Measurements from ENCODE around the gene RECQL5.

The RECQL5 gene

DNA sequence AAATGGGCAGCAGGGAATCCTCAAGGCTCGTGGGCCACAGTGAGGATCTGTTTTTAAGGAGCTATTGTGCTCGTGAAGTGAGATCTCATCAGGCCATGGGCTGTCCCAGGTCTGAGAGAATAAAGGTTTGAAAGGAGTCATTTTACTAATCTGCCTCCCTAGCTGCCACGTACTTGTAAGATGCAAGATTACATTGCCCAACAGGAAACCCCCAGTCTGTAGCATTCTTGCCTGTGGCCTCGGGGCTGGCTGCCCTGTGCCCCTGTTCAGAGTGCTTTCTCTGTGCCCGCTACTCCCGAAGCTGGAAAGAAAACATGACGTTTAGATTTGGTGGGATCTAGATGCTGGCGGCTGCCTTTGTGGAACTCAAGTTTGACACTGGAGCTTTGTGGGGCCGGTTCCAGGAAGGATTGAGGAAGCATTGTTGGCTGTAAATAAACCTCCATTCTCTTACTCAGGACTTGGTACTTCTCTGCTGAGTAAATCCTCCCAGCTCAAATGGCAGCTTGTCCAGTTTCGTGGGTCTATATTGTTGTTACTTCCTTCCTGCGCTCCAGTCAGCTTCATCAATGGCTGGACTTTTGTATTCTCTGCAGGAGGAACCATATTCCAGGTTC lies 21.4 kb upstream of the RECQL5 start:
- no peak for DNase-seq (ENCODE audit: low spot score)

DNA sequence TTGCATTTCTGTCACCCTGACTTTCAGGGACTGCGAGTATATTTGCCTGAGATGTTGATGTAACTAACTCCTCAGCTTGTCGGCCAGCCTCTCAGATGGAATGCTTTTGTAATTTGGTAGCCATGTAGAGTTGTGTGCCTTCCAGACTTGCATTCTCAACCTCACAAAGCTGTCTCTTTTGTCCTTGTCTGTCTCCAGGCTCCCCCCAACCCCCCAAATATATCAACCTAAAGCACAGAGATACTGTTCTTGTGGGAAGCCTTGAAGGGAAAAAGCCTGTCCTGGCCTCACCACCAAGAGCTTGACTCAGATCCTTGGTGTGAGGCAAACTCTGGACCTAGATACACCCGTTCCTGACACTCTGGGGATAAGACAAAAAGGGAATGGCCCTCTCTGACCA lies 18.5 kb upstream of the RECQL5 start:
- no peak for DNase-seq (ENCODE audit: low spot score)

- no peak for DNase-seq (ENCODE audit: low spot score)
Measured at GRCh38 chr17:75684924-75685323, 18.0 kb upstream of the RECQL5 start.

DNA sequence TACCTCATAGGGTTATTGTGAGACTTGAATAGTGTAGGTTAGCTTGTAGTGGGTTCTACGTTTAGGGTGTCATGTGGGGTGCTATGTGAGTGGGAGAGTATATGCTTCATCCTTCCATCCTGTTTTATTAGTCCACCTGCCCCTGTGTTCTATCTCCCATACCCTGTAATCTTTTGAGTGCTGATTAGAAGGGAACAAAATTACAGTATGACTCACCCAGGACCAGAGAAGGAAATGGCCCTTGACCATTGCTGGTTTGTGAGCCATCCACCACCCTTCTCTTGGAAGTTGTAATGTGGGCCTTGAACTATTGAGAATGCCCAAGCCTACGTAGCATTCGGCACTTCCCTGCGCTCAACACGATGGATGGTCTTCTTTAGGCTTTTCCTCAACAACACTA lies 17.3 kb upstream of the RECQL5 start:
- no peak for DNase-seq (ENCODE audit: low spot score)

- DNase-seq (ENCODE audit: low spot score), result no peak
Measured at GRCh38 chr17:75683583-75683982, 16.6 kb upstream of the RECQL5 start.

DNA sequence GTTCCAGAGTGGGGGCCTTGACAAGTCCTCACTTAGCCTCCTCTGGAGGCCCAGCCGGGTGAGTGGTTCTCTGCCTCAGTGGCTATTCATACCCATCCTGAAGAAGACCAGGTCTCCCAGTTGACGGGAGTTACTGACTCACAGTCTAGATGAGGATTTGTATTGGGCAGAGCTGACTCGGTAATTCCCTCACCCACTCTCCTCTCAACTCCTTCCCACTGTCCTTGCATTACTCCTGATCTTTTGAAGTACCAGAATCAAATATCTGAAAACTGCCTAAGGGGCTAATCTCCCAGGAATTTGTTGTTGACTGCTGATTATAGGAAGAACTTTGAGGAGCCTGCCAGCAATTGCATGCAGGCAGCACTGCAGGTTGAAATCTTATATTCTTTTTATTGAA lies 14.3 kb upstream of the RECQL5 start:
- DNase-seq (ENCODE audit: low spot score), result no peak

DNA sequence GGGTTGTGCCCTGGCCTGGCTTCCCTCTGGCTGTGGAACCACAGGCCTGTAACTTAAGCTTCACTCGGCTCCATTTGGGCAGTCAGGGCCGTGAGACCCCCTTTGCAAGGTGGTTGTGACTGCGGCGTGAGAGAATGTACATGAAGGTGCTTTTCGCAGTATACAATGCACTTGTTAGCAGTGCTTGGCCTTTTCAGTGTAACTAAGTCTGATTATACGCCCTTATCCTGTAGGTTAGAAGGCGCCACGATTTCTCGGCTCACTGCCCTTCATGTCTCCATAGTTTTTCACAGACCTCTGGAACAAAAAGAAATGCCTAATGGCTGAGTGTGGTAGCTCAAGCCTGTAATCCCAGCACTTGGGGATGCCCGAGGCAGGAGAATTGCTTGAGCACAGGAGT lies 13.5 kb upstream of the RECQL5 start:
- DNase-seq (ENCODE audit: low spot score), result no peak

- DNase-seq (ENCODE audit: low spot score), result no peak
Measured at GRCh38 chr17:75679706-75680211, 12.8 kb upstream of the RECQL5 start.

DNA sequence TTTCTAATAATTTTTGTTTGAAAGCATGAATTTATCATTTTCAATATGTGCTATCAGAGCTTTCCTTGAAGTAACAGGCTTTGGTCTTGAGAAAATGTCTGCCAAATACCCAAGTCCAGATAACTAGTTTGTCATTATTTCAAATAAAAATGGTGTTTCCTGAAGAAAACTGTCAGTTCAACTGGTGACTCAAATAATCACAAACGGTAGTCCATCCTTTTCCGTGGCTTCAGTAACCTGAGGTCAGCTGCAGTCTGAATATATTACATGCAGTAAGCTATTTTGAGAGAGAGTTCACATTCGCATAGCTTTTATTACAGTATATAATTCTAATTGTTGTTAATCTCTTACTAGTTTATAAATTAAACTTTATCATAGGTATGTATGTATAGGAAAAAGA lies 9.5 kb upstream of the RECQL5 start:
- DNase-seq (ENCODE audit: low spot score), result no peak

DNA sequence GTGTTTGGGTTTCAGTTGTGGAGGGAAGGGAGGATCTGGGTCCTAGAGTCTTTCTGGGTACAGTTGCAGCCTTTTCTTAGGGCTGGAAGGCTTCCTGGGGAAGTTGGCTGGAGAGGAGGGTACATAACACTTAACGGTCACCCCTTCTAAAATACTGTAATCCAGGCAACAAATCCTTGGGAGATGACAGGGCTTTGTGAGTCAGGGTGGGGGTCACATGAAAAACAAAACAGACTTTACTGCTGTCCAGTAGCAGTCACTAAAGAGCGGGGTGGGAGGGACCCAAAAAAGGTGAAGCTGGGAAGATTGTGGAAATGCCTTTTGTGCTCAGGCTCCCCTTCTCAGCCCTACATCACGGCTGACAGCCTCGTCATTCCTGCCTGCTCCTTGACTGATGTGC lies 6.5 kb upstream of the RECQL5 start:
- DNase-seq (ENCODE audit: low spot score), result no peak

GRCh38 chr17:75672011-75672410 lies 5.1 kb upstream of the RECQL5 start:
- no peak for DNase-seq (ENCODE audit: low spot score)

GRCh38 chr17:75670868-75671267 lies 3.9 kb upstream of the RECQL5 start:
- DNase-seq (ENCODE audit: low spot score), result no peak

DNA sequence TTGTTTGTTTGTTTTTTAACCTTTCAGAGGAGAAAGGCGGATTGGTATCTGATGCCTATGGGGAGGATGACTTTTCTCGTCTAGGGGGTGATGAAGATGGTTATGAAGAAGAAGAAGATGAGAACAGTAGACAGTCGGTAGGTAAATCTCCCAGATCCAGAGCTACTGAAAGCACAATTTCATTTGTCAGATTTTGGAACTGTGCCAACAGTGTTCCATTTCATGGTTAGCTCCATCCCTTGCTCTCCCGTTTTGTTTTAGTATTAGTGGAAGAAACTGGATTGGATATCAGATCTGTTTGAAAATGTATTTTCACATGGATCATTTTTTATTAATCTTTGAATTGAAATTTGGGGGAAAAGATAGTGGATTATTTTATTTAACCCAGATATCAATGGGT lies 1.5 kb upstream of the RECQL5 start:
- DNase-seq (ENCODE audit: low spot score), result no peak

- no peak for DNase-seq (ENCODE audit: low spot score)
Measured at GRCh38 chr17:75667825-75668224, 871 bp upstream of the RECQL5 start.

GRCh38 chr17:75665981-75666380 lies 973 bp downstream of the RECQL5 start:
- no peak for DNase-seq (ENCODE audit: low spot score)

DNA sequence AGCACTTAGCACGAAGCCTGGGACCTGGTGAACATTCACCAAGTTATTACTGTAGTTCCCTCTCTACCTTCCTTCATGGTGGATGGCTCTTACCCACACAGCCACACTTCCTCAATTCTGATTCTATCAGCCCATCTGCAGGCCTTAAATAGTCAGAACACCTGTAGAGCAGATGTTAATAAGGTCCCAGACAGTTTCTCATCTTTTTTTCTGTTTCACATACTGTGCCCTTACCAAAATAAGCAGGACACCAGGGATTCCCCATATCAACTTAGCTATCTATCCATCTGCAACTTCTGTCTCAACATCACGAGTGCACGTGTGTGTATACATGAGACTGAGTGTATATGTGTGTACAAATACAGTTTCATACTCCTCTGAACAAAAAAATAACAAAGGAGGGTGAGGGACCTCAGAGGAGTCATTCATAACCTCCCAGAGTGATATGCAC lies 2.8 kb downstream of the RECQL5 start:
- no peak for DNase-seq (ENCODE audit: low spot score)

DNA sequence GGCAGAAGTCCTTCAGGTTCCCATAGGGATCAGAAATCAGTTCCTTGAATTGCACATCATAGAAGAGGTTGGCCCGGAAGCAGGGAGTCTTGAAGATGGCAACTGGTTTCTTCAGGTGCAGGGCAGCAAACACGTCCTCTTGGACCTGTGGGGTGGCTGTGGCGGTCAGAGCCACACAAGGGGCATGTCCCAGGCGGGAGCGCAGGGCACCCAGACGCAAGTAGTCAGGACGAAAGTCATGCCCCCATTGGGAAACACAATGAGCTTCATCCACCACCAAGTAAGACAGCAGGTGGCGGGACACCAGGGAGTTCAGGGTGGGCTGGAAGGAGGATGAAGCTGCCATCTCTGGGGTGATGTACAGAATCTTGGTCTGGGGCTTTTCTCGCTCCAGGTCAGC lies 4.4 kb downstream of the RECQL5 start:
- no peak for DNase-seq (ENCODE audit: low spot score)

GRCh38 chr17:75661531-75661930 lies 5.4 kb downstream of the RECQL5 start:
- DNase-seq (ENCODE audit: low spot score), result no peak

DNA sequence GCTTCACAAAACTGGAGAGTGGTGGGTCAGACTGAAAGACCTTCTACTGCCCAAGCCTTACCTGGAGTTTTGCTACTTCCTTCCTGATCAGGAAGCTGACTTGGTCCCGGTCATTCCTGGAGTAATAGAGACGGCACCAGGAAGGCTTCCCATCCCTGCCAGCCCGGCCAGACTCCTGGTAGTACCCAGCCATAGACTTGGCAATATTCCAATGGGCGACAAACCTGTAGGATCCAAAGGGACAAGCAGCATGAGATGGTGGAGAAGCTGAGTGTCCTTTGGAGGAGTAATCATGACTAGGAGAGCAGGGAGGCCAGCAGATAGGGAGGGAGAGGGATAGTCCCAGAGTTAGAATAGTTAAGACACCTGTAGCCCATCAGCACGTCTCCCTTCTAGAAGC lies 8.7 kb downstream of the RECQL5 start:
- DNase-seq (ENCODE audit: low spot score), result no peak

DNA sequence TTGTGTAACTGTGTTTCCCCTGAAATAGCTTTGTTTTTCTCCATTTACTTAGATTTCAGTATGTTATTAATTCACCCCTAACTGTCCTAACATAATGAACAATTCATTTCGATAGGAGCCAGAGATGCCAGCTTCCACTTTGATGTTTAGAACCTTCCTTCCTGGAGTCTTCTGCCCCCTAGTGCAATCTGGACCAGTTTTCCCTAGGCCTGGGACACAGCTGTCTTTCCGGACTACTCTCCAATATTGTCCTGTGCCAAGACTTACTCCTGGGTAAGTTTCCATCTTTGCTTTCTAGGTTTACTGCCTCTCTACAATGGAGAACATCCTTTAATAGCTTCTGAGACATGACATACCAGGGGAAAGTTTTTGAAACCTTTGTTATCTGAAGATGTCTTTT lies 12.8 kb downstream of the RECQL5 start:
- DNase-seq (ENCODE audit: low spot score), result no peak

DNA sequence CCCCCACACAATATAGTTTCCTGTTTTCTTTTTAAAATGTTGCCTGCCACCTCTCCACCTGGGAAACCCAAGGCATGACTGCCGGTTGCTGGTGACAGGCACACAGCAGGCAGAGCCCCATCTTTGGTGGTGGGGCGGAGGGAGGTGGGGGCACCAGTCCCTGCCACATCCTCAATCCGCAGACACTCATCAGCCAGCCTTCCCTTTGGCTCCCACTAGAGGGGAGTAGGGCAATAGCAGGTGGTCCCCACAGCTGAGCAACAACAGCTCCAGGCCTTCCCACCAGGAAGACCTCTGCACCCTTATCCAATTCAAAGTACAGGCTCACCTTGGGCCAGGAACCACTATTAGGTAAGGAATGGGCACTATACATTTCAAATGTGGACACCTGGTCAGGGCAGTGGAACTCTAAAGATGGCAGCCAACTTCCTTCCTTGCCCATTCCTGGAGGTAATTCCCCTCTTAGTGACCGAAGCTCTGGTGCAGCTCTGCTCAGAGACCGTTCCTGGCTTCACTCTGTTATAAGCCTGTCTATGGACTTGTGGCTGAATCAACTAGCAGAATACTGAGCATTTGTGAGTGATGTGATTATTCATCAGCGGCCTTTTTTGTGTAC lies 13.9 kb downstream of the RECQL5 start:
- no peak for DNase-seq (ENCODE audit: low spot score)

GRCh38 chr17:75652341-75652740 lies 14.6 kb downstream of the RECQL5 start:
- DNase-seq (ENCODE audit: low spot score), result no peak

- no peak for DNase-seq (ENCODE audit: low spot score)
Measured at GRCh38 chr17:75650874-75651273, 16.1 kb downstream of the RECQL5 start.

GRCh38 chr17:75649687-75650086 lies 17.3 kb downstream of the RECQL5 start:
- no peak for DNase-seq (ENCODE audit: low spot score)
